Fibroblast of skin of left quadriceps (primary cell): ENCODE results near the gene MITF.

Experiments used
- DNase-seq, 2 experiments: peaks; one replicate each; pipeline ENCODE4 v3.0.0-alpha.2; 2013; ENCODE audit warnings: low read depth in 2 of 2

Gene MITF

GRCh38 chr3:69838217-69838616 lies 99.0 kb downstream of the MITF start:
- peak; percentile 95 to 96 for DNase-seq

- peak; percentile 51 to 58 for DNase-seq
Observed at GRCh38 chr3:69838696-69839515, 99.6 kb downstream of the MITF start.

- DNase-seq, result no peak
Observed at GRCh38 chr3:69842351-69842750, 103.1 kb downstream of the MITF start.

- no peak for DNase-seq
Observed at GRCh38 chr3:69842789-69843188, 103.5 kb downstream of the MITF start.

GRCh38 chr3:69844706-69845105 lies 105.4 kb downstream of the MITF start:
- DNase-seq, result no peak

- no peak for DNase-seq
Observed at GRCh38 chr3:69847303-69847702, 108.0 kb downstream of the MITF start.

- DNase-seq, result no peak
Observed at GRCh38 chr3:69848113-69848512, 108.8 kb downstream of the MITF start.

- no peak for DNase-seq
Observed at GRCh38 chr3:69850849-69851248, 111.6 kb downstream of the MITF start.

GRCh38 chr3:69853027-69853426 lies 113.8 kb downstream of the MITF start:
- no peak for DNase-seq

- DNase-seq, result no peak
Observed at GRCh38 chr3:69855436-69856162, 116.3 kb downstream of the MITF start.

- DNase-seq, result no peak
Observed at GRCh38 chr3:69856965-69857705, 117.9 kb downstream of the MITF start.

GRCh38 chr3:69861556-69861955 lies 122.3 kb downstream of the MITF start:
- DNase-seq, result no peak

- DNase-seq, result no peak
Observed at GRCh38 chr3:69864141-69864540, 124.9 kb downstream of the MITF start.

GRCh38 chr3:69864766-69865165 lies 125.5 kb downstream of the MITF start:
- no peak for DNase-seq

- DNase-seq, result no peak
Observed at GRCh38 chr3:69865925-69866679, 126.8 kb downstream of the MITF start.

- peak in 1 of 2 experiments; percentile 14 for DNase-seq
Observed at GRCh38 chr3:69866988-69867720, 127.9 kb downstream of the MITF start.

GRCh38 chr3:69867941-69868505 lies 128.8 kb downstream of the MITF start:
- DNase-seq, result peak in 1 of 2 experiments; percentile 17

- DNase-seq, result no peak
Observed at GRCh38 chr3:69868841-69869420, 129.7 kb downstream of the MITF start.

- DNase-seq, result peak in 1 of 2 experiments; percentile 20
Observed at GRCh38 chr3:69869643-69870042, 130.4 kb downstream of the MITF start.

- no peak for DNase-seq
Observed at GRCh38 chr3:69871251-69871650, 132.0 kb downstream of the MITF start.
